Mucosa of descending colon (tissue), 3 donors: ENCODE data around the gene CIBAR2. TPM values are rescaled to one million over a fixed set of nuclear protein-coding genes. Genes with fewer than 3 reads are reported as not detected.

ENCODE experiments used
- ATAC-seq: fragments of 200-7000 bp; cut with Tn5 transposase; one replicate; pipeline ENCODE4 v1.9.1; 2020; ENCODE audit warnings: mild to moderate bottlenecking, moderate library complexity
- DNase-seq, 3 donors: peaks; one replicate each; pipeline ENCODE4 v3.0.0-alpha.2; 2020
- H3K36me3 ChIP-seq: fragments of 200-600 bp; one replicate; pipeline ENCODE4 v1.8.0; 2021; ENCODE audit warnings: low read depth, mild to moderate bottlenecking
- H3K4me1 ChIP-seq: fragments of 200-600 bp; one replicate; pipeline ENCODE4 v1.8.0; 2021; ENCODE audit warnings: low read depth, mild to moderate bottlenecking
- H3K4me3 ChIP-seq: fragments of 200-600 bp; one replicate; pipeline ENCODE4 v1.8.0; 2021; ENCODE audit warnings: mild to moderate bottlenecking
- H3K9me3 ChIP-seq: fragments of 200-600 bp; one replicate; pipeline ENCODE4 v1.8.0; 2021; ENCODE audit warnings: mild to moderate bottlenecking
- intact Hi-C, 2 donors: fragments of 100-400 bp; cut with DNase I in 1 of 2; cut with micrococcal nuclease in 1 of 2; formaldehyde crosslinking; loops; one replicate each; pipeline versions ENCODE4 v1.11.0 to v1.11.1; 2022; cut with DNase I, micrococcal nuclease
- total RNA-seq, 3 donors: library from RNA; stranded (reverse); fragmentation: NEBNext Ultra II Directional in 2 of 3; extraction: Animal tissue kit (Norgen Biotek cat#: 25700) in 2 of 3; gene quantifications; one replicate each; pipeline versions ENCODE4 v1.2.1 to v1.2.4, GENCODE V29; 2021 to 2023
- TF ChIP-seq, protein P1 (sequence below): fragments of 200-600 bp; IDR thresholded peaks from one replicate; pipeline ENCODE4 v1.8.0; 2022; ENCODE audit warnings: antibody characterized with exemption, mild to moderate bottlenecking
- donor health status: DM: no; HTN: no; CAD: no; lungs with moderate emphysema.
- donor health status: DM: no; HTN: no; CAD: no.
- donor health status: DM: no; HTN: yes; CAD: no.

The CIBAR2 gene
- total RNA-seq, 3 donors from 2014 or later, result not detected

DNA sequence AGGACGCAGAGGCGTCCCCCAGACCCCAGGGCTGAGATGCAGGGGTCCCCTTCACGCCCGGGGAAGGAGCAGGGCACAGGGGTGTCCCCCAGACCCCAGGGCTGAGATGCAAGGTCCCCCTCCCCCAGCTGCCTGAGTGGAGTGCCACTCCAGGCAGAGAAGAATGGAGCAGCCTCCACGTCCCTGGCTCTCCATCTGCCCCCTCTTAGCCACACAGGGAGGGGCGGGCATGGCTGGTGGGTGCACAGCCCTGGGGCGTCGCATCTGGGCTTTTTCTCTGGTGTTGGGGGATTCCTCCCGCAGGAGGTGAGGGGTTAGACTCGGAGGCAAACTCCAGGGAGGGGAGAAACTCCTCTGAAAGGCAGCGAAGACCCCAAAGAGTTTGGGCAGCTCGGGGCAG is 17.5 kb downstream of the CIBAR2 start:
- no peaks in the 10 kb centered on the region for H3K36me3 ChIP-seq
- TF ChIP-seq, protein P1, sequence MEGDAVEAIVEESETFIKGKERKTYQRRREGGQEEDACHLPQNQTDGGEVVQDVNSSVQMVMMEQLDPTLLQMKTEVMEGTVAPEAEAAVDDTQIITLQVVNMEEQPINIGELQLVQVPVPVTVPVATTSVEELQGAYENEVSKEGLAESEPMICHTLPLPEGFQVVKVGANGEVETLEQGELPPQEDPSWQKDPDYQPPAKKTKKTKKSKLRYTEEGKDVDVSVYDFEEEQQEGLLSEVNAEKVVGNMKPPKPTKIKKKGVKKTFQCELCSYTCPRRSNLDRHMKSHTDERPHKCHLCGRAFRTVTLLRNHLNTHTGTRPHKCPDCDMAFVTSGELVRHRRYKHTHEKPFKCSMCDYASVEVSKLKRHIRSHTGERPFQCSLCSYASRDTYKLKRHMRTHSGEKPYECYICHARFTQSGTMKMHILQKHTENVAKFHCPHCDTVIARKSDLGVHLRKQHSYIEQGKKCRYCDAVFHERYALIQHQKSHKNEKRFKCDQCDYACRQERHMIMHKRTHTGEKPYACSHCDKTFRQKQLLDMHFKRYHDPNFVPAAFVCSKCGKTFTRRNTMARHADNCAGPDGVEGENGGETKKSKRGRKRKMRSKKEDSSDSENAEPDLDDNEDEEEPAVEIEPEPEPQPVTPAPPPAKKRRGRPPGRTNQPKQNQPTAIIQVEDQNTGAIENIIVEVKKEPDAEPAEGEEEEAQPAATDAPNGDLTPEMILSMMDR, result no peak
- no peak overlapping the region for H3K4me3 ChIP-seq
- H3K4me1 ChIP-seq, result peaks cover 10% of the 10 kb centered on the region
- ATAC-seq (no peak), DNase-seq (no peak)
- intact Hi-C loops, result no loop called here
- H3K9me3 ChIP-seq, result no peaks in the 10 kb centered on the region

DNA sequence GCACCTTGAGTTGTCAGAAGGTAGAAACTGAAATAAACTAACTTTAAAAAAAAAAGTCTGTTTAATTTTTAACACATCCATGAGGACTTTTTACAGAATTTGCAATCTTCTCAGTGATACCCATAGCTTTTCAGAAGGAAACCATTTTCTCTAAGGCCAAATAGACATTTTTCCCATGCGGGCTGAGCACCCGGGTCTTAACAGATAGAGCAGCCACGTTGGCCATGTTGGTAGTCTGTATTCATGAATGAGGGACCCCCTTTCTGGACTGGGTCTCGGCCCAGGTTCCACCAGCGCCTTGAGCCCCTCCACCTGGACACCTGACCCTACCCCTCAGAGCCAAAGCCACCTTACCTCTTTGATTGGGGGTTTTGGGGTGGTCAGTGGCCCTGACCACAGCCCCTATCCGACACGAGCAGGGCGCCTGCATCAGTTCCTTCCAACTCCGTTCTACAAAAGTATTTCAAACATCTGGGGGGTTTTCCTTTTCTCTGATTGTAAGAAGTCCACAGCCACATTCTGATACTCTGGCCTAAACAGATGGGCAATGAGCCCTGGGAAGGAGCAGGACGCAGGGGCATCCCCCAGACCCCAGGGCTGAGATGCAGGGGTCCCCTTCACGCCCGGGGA is 18.0 kb downstream of the CIBAR2 start:
- intact Hi-C loops, result no loop called here
- Histone ChIP-seq H3K4me3 (no peak overlapping the region), H3K4me1 (peaks cover 10% of the 10 kb centered on the region), H3K36me3 (no peaks in the 10 kb centered on the region), H3K9me3 (no peaks in the 10 kb centered on the region)
- DNase-seq (no peak), ATAC-seq (no peak)
- TF ChIP-seq, protein P1, result no peak

GRCh38 chr16:85093705-85094104 is 18.6 kb downstream of the CIBAR2 start:
- ATAC-seq, result no peak
- Histone ChIP-seq H3K36me3 (no peaks in the 10 kb centered on the region), H3K4me1 (peaks cover 10% of the 10 kb centered on the region), H3K9me3 (no peaks in the 10 kb centered on the region), H3K4me3 (no peak overlapping the region)
- no peak for DNase-seq
- TF ChIP-seq, protein P1, result no peak
- intact Hi-C loops, result no loop called here

- DNase-seq (no peak), ATAC-seq (no peak)
- intact Hi-C loops, result no loop called here
These were observed 19.4 kb downstream of the CIBAR2 start for GRCh38 chr16:85092851-85093250.

DNA sequence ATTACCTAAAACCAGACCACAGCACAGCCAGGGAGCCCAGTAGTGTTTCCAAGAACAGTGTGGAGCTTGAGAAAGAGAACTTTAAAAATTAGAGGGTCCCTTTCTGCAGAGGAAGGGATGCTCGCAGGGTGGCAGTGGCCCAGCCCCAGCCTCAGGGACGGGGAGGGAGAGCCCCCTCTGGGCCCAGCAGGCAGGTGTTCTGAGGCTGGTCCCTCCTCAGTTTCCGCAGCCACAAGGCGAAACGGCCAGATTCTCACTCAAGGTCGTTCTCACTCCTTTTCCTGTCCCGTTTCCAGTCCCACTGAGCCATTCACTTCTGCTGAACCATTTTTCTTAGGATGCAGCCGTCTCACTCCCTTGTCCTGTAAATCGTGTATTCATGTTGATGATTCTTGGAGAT is 20.0 kb downstream of the CIBAR2 start:
- no peak for ATAC-seq
- Histone ChIP-seq H3K36me3 (no peaks in the 10 kb centered on the region), H3K4me3 (no peak overlapping the region), H3K4me1 (peaks cover 10% of the 10 kb centered on the region), H3K9me3 (no peaks in the 10 kb centered on the region)
- TF ChIP-seq, protein P1, result no peak
- intact Hi-C loops, result no loop called here
- no peak for DNase-seq

More at GRCh38 chr16:85092851-85093250, 19.4 kb downstream of the CIBAR2 start:
- TF ChIP-seq, protein P1, result no peak
- Histone ChIP-seq H3K9me3 (no peaks in the 10 kb centered on the region), H3K36me3 (no peaks in the 10 kb centered on the region), H3K4me1 (peaks cover 10% of the 10 kb centered on the region), H3K4me3 (no peak overlapping the region)

- intact Hi-C loops, result no loop called here
- DNase-seq, result no peak
- Histone ChIP-seq H3K4me3 (no peak overlapping the region), H3K9me3 (no peaks in the 10 kb centered on the region), H3K36me3 (no peaks in the 10 kb centered on the region), H3K4me1 (peaks cover 16% of the 10 kb centered on the region)
- TF ChIP-seq, protein P1, result no peak
- ATAC-seq, result no peak
These were observed 20.8 kb downstream of the CIBAR2 start for GRCh38 chr16:85091522-85091910.
